NT2/D1 (cell line): ENCODE data around the gene AHNAK2.

Source experiments
- YY1 ChIP-seq: IDR thresholded peaks from 2 replicates; pipeline ENCODE4 v1.6.1; 2011; ENCODE audit not compliant: insufficient read length, insufficient read depth
- ZNF274 ChIP-seq: IDR thresholded peaks from 2 replicates; pipeline ENCODE4 v1.6.1; 2011; ENCODE audit warnings: mild to moderate bottlenecking, low read depth, low read length

- TF ChIP-seq ZNF274 (no peak), YY1 (no peak)
Measured at GRCh38 chr14:104953097-104953496, 25.1 kb downstream of the AHNAK2 start.
